SK-N-DZ (cell line): ENCODE data around the gene TEC.

Experiments
- DNase-seq: peaks from one replicate; pipeline ENCODE4 v3.0.0-alpha.2; 2015; ENCODE audit warnings: low spot score
- small RNA-seq, 2 experiments: library from RNA; depleted of rRNA; stranded (forward); fragments of <200 nt; gene quantifications; one replicate each; pipeline ENCODE3, GENCODE V24; 2014

TEC gene

GRCh38 chr4:48085821-48086589 is 183.6 kb downstream of the TEC start:
- DNase-seq = no peak

Small RNA genes lying within 50 kb of the gene (small RNA-seq; reads per million reads assigned to genes)
- gene RF00019 (0 reads per million in 2 experiments), gene RF00026 (0 reads per million in 2 experiments), gene RNU6-838P (0 reads per million in 2 experiments)
